ENCODE measurements around the gene ITPRID1. TPM values are rescaled to one million over a fixed set of nuclear protein-coding genes. Genes with fewer than 3 reads are reported as not detected.

Gene ITPRID1
- total RNA-seq, 4 donors from 2014 or later, result 1.6 TPM; not detected in 3

GRCh38 chr7:31702354-31702753 lies 188.5 kb downstream of the ITPRID1 start:
- H3K36me3 ChIP-seq, result no peaks in the 10 kb centered on the region
- H3K27ac ChIP-seq, result no peak overlapping the region
- intact Hi-C loops (cut with DNase I; ENCODE audit: low total_unique reads), result no loop called here
- no peaks in the 10 kb centered on the region for H3K27me3 ChIP-seq
- DNase-seq, result no peak
- H3K4me3 ChIP-seq, result no peak overlapping the region
- no peaks in the 10 kb centered on the region for H3K9me3 ChIP-seq
- no peaks in the 10 kb centered on the region for H3K4me1 ChIP-seq
- no peak for TF ChIP-seq POLR2A (IDR thresholded peaks at IDR 0.05)
- TF ChIP-seq CTCF (IDR thresholded peaks at IDR 0.05), result no peak

GRCh38 chr7:31705377-31705776 lies 191.5 kb downstream of the ITPRID1 start:
- no peaks in the 10 kb centered on the region for H3K9me3 ChIP-seq
- no peaks in the 10 kb centered on the region for H3K27me3 ChIP-seq
- H3K36me3 ChIP-seq, result no peaks in the 10 kb centered on the region
- no peak for DNase-seq
- no peaks in the 10 kb centered on the region for H3K4me1 ChIP-seq
- intact Hi-C loops (cut with DNase I; ENCODE audit: low total_unique reads), result no loop called here
- no peak overlapping the region for H3K4me3 ChIP-seq
- no peak for TF ChIP-seq POLR2A (IDR thresholded peaks at IDR 0.05)
- TF ChIP-seq CTCF (IDR thresholded peaks at IDR 0.05), result no peak
- no peak overlapping the region for H3K27ac ChIP-seq

- TF ChIP-seq CTCF (IDR thresholded peaks at IDR 0.05), result no peak
- TF ChIP-seq POLR2A (IDR thresholded peaks at IDR 0.05), result no peak
- Histone ChIP-seq H3K36me3 (no peaks in the 10 kb centered on the region), H3K9me3 (no peaks in the 10 kb centered on the region), H3K27me3 (no peaks in the 10 kb centered on the region), H3K4me3 (no peak overlapping the region), H3K4me1 (no peaks in the 10 kb centered on the region), H3K27ac (no peak overlapping the region)
- no peak for DNase-seq
- intact Hi-C loops (cut with DNase I; ENCODE audit: low total_unique reads), result no loop called here
Observed at GRCh38 chr7:31707089-31707488, 193.2 kb downstream of the ITPRID1 start.

Other genes with a start within 250 kb of the ITPRID1 start
- gene NEUROD6, start 173.4 kb upstream of the ITPRID1 start, total RNA-seq, result not detected
- gene PPP1R17, start 173.1 kb downstream of the ITPRID1 start, total RNA-seq, result not detected

Measured in uterus (tissue), 4 donors.